Retinal pigment epithelial cell (primary cell): ENCODE results near the gene COL6A2.

Experiments used
- DNase-seq: peaks from one replicate; pipeline ENCODE4 v3.0.0-alpha.2; 2010; ENCODE audit warnings: low read depth
- H3K4me3 ChIP-seq: 2 replicates; pipeline ENCODE4 v1.5.1; 2011; ENCODE audit warnings: mild to moderate bottlenecking, low read length, control low read depth, moderate library complexity
- TF ChIP-seq, protein P1 (sequence below): conservative IDR thresholded peaks from 2 replicates; pipeline ENCODE4 v1.5.1; 2011; ENCODE audit warnings: low read depth, low read length, control low read depth, inconsistent platforms

The COL6A2 gene

DNA sequence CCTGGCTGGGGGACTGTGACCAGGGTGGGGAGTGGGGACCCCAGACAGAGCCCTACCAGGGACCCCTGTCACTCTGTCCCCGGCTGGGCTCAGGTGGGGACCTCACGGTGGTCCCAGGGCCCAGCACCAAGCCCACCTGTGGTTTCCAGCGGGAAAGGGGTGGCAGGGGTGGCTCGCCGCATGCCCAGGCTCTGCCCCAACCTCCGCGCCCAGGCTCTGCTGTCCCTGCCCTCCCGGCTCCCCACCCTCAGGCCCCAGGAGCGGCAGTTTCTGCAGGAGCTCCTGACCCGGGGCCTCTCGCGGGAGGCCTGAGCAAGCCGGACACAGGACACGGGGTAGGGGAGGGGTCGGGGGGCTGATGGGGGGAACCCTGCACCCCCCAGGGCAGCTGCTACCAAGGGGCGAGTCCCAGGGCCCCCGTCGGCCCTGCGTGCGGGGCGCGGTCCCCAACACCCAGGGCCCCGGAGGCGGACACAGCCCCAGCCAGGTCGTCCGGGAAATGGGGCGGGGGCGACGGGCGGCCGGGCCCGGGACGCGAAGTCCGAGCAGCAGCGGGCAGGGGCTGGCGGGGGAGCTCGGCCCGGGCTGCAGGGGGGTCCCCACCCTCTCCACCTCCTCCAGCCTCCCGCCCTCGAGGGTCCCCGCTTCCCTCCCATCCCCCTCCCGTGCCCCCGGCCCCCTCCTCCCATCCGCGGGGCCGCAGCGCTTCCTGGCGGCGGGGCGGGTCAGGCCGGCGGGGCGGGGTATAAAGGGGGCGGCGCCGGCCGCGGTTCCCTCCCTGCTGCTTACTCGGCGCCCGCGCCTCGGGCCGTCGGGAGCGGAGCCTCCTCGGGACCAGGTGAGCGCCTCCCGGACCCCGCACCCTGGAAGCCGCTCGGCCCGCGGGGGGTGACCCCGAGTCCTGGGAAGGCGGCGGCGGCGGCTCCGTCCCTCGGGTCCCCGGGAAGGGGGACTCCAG, at the start of gene COL6A2:
Gene COL6A2, plus strand, starts transcription at position 777 of the 958 bp plus-strand sequence.
- no peak within 1 kb of the TSS for H3K4me3 ChIP-seq
- TF ChIP-seq, protein P1, sequence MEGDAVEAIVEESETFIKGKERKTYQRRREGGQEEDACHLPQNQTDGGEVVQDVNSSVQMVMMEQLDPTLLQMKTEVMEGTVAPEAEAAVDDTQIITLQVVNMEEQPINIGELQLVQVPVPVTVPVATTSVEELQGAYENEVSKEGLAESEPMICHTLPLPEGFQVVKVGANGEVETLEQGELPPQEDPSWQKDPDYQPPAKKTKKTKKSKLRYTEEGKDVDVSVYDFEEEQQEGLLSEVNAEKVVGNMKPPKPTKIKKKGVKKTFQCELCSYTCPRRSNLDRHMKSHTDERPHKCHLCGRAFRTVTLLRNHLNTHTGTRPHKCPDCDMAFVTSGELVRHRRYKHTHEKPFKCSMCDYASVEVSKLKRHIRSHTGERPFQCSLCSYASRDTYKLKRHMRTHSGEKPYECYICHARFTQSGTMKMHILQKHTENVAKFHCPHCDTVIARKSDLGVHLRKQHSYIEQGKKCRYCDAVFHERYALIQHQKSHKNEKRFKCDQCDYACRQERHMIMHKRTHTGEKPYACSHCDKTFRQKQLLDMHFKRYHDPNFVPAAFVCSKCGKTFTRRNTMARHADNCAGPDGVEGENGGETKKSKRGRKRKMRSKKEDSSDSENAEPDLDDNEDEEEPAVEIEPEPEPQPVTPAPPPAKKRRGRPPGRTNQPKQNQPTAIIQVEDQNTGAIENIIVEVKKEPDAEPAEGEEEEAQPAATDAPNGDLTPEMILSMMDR, result no peak

DNA sequence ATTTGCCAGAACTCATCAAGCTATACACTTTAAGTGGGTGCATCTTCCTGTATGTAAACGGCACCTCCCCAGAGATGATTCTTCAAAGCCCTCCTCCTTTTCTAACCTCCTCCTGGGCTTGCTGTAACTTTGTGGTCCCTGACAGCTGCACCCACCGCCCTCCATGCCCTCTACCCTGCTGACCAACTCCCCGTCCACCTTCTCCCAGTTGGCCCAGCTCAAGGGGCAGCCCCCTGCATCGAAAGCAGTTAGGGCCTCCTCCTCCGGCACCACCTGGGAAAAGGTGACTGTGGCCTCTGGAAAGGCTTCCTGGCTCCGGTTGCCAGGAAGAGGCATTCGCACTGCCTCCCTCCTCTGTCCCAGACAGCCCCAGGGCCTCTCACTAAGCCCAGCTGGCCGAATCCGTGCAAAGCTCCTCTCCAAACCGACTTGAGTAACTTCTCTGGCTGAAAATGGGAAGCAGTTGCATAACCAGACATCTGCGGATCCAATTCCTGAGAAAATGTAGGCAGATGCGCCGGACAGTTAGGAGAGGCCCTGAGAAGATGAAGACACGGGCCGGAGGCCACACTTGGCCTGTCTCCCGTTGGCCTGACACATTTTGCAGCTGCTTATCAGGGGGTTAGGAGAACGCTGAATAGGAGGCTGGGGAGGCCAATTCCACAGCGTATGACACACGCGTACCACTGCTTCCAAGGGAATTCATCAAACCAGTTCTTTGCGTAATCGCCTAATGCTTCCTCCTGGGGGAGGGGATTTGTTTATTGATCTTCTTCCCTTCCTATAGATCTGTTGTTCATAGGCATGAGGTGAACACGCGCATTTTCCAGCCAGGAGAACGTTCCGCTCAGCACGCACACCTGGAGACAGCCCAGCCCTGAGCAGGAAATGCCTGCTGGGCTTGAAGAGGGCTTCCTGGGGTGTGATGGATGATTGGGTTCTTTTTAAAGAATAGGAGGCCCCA, 48.7 kb upstream of the COL6A2 start:
- H3K4me3 ChIP-seq, result no peak overlapping the region
- DNase-seq, result no peak
- TF ChIP-seq, protein P1, result no peak

More for the DNA sequence above, at the start of gene COL6A2:
- DNase-seq, result no peak

DNA sequence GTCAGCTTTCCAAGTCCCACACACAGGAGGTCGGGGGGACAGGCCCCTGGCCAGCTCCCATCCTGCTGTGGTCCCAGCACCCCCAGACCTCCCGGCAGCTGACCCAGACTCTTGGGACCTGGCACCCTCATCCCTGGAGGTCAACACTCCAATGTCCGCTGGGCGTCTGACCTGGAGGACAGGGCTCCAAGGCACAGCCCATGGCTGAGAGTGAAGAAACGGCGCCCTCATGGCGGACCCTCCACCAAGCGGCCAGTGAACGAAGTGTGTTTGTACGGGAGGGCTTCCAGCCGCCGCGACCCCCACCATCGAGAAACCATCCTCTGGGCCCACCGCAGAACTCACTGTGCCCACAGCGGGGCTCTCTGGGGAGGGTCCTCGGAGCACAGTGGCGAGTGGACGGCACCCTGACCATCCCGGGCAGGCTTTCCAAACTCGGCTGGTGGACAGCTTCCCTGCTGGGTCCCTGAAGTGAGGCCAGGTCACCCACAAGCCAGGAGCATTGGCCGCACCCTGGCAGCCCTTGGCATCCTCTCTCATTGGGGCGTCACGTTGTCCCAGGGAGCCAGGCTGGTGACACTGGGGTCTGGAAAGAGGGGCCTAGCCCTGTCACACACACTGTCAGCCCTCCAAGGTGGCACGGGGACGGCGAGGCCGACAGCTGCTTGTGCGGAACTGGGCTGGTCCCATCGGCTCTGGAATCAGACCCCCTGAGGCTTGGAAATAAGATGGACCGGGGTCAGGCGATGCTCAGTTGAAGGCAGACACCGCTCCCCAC, 47.8 kb upstream of the COL6A2 start:
- TF ChIP-seq, protein P1, result no peak
- no peak for DNase-seq
- H3K4me3 ChIP-seq, result no peak overlapping the region

DNA sequence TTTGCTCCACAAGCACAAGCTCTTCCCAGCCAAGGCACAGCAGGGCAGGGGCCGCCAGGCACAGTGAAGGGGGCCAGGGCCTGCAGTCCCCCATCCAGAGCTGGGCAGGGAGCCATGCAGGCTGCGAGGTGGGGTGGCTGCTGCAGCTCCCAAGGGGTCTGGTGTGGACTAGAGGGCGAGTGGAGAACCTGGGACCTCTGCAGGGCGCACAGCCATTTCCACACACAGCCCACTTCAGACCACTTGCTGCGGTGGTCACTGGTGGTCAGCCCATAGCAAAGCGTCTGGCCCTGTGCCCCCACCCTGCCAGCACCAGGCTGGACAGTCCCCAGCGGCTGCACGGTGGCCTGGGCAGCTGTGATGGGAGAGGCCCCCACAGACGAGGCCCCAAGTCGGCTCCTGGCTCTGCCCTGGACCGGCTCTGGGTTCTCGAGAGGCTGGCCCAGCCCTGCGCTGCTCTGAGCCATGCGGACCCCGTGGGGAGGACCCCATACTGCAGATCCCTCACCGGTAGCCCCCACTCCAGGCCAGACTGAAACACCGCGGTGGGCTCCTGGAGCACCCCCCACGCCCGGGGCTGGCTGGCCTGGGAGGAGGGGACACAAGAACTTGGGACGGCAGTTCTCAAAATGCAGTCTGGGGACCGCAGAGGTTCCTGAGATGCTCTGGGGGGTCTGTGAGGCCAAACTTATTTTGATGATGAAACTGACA, 47.1 kb upstream of the COL6A2 start:
- TF ChIP-seq, protein P1, result no peak
- DNase-seq, result no peak
- H3K4me3 ChIP-seq, result no peak overlapping the region

DNA sequence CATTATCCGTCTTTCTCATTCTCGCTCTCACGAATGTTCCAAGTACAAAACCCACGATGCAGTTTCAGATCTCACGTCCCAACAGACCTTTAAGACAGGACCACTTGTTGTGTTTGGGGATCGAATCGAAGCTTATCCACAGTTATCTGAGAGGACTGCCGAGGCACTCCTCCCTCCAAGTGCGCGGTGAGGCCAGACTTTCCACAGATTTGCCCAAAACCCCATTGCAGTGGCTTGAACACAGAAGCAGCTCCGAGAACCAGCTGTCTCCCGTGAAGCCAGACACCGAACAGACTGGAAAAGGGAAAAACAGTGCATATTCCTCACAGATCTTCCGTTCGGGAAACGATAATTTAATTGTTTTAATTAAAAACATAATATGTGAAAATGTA, 46.5 kb upstream of the COL6A2 start:
- DNase-seq, result no peak
- TF ChIP-seq, protein P1, result no peak
- H3K4me3 ChIP-seq, result no peak overlapping the region
